ENCODE measurements around the gene AKIRIN2. TPM values are rescaled to one million over a fixed set of nuclear protein-coding genes. Genes with fewer than 3 reads are reported as not detected.
A peak's percentile ranks its signal among the peaks of the same experiment; 100 is the strongest.

Gene AKIRIN2
- total and polyA plus RNA-seq, 2 of the 13 experiments (the other 11 are each of a cell fraction or from before 2014, with no cell fraction given), result 15.6 to 23.4 TPM

DNA sequence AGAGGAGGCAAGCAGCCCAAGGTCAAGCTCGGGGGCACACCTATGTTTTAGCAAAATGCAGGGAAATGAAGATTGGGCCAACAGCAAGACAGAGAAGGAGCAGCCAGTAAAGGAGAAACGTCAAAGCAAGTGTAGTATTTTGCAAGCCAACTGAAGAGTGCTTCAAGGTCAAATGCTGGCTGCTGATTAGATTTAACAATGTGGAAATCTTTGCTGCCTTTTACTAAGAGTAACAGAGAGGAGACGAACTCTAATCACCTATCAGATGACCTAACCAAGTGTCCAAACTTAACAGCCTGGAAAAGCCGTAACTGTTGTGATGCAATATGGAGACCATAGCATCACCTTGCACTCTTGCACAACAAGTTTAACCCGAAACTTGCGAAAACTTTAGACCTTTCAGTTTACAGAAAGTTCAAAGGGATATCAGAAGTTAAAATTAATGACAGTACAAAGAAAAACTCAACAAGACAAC, 30.4 kb downstream of the AKIRIN2 start (continued):
- TF ChIP-seq, protein P1, sequence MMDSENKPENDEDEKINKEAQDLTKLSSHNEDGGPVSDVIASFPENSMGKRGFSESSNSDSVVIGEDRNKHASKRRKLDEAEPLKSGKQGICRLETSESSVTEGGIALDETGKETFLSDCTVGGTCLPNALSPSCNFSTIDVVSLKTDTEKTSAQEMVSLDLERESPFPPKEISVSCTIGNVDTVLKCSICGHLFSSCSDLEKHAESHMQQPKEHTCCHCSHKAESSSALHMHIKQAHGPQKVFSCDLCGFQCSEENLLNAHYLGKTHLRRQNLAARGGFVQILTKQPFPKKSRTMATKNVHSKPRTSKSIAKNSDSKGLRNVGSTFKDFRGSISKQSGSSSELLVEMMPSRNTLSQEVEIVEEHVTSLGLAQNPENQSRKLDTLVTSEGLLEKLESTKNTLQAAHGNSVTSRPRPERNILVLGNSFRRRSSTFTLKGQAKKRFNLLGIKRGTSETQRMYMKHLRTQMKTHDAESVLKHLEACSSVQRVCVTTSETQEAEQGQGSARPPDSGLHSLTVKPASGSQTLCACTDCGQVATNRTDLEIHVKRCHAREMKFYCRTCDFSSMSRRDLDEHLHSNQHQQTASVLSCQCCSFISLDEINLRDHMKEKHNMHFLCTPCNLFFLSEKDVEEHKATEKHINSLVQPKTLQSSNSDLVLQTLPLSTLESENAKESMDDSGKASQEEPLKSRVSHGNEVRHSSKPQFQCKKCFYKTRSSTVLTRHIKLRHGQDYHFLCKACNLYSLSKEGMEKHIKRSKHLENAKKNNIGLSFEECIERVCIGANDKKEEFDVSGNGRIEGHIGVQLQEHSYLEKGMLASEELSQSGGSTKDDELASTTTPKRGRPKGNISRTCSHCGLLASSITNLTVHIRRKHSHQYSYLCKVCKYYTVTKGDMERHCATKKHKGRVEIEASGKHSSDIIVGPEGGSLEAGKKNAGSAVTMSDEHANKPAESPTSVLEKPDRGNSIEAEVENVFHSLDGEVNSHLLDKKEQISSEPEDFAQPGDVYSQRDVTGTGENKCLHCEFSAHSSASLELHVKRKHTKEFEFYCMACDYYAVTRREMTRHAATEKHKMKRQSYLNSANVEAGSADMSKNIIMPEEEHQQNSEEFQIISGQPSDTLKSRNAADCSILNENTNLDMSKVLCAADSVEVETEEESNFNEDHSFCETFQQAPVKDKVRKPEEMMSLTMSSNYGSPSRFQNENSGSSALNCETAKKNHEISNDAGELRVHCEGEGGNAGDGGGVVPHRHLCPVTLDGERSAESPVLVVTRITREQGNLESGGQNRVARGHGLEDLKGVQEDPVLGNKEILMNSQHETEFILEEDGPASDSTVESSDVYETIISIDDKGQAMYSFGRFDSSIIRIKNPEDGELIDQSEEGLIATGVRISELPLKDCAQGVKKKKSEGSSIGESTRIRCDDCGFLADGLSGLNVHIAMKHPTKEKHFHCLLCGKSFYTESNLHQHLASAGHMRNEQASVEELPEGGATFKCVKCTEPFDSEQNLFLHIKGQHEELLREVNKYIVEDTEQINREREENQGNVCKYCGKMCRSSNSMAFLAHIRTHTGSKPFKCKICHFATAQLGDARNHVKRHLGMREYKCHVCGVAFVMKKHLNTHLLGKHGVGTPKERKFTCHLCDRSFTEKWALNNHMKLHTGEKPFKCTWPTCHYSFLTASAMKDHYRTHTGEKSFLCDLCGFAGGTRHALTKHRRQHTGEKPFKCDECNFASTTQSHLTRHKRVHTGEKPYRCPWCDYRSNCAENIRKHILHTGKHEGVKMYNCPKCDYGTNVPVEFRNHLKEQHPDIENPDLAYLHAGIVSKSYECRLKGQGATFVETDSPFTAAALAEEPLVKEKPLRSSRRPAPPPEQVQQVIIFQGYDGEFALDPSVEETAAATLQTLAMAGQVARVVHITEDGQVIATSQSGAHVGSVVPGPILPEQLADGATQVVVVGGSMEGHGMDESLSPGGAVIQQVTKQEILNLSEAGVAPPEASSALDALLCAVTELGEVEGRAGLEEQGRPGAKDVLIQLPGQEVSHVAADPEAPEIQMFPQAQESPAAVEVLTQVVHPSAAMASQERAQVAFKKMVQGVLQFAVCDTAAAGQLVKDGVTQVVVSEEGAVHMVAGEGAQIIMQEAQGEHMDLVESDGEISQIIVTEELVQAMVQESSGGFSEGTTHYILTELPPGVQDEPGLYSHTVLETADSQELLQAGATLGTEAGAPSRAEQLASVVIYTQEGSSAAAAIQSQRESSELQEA (CRISPR knock-in tag; IDR thresholded peaks at IDR 0.05; ENCODE audit: not compliant biosample characterization), result no peak
- TF ChIP-seq, protein P2, sequence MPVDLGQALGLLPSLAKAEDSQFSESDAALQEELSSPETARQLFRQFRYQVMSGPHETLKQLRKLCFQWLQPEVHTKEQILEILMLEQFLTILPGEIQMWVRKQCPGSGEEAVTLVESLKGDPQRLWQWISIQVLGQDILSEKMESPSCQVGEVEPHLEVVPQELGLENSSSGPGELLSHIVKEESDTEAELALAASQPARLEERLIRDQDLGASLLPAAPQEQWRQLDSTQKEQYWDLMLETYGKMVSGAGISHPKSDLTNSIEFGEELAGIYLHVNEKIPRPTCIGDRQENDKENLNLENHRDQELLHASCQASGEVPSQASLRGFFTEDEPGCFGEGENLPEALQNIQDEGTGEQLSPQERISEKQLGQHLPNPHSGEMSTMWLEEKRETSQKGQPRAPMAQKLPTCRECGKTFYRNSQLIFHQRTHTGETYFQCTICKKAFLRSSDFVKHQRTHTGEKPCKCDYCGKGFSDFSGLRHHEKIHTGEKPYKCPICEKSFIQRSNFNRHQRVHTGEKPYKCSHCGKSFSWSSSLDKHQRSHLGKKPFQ (CRISPR knock-in tag; IDR thresholded peaks at IDR 0.05; ENCODE audit: insufficient replicate concordance), result no peak
- TF ChIP-seq RAD21 (CRISPR knock-in tag; IDR thresholded peaks at IDR 0.05) (no peak), KDM5B (CRISPR knock-in tag; IDR thresholded peaks at IDR 0.05; ENCODE audit: borderline replicate concordance) (no peak), SP5 (CRISPR knock-in tag; IDR thresholded peaks at IDR 0.05; ENCODE audit: borderline replicate concordance, low read depth) (peak; percentile 64; the same call in 1 of the 2 replicates), ZKSCAN1 (IDR thresholded peaks at IDR 0.05; ENCODE audit: low read length) (no peak), ZNF510 (CRISPR knock-in tag; IDR thresholded peaks at IDR 0.05; ENCODE audit: low read depth) (no peak), NR2F2 (IDR thresholded peaks at IDR 0.05; ENCODE audit: borderline replicate concordance, low read depth) (peak; percentile 99), GATAD1 (CRISPR knock-in tag; IDR thresholded peaks at IDR 0.05) (peak; percentile 74)
- TF ChIP-seq, protein P3, sequence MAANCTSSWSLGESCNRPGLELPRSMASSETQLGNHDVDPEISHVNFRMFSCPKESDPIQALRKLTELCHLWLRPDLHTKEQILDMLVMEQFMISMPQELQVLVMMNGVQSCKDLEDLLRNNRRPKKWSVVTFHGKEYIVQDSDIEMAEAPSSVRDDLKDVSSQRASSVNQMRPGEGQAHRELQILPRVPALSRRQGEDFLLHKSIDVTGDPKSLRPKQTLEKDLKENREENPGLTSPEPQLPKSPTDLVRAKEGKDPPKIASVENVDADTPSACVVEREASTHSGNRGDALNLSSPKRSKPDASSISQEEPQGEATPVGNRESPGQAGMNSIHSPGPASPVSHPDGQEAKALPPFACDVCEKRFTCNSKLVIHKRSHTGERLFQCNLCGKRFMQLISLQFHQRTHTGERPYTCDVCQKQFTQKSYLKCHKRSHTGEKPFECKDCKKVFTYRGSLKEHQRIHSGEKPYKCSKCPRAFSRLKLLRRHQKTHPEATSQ (CRISPR knock-in tag; IDR thresholded peaks at IDR 0.05; ENCODE audit: borderline replicate concordance), result peak; percentile 97; the same call in 1 of the 2 replicates
- TF ChIP-seq, protein P4, sequence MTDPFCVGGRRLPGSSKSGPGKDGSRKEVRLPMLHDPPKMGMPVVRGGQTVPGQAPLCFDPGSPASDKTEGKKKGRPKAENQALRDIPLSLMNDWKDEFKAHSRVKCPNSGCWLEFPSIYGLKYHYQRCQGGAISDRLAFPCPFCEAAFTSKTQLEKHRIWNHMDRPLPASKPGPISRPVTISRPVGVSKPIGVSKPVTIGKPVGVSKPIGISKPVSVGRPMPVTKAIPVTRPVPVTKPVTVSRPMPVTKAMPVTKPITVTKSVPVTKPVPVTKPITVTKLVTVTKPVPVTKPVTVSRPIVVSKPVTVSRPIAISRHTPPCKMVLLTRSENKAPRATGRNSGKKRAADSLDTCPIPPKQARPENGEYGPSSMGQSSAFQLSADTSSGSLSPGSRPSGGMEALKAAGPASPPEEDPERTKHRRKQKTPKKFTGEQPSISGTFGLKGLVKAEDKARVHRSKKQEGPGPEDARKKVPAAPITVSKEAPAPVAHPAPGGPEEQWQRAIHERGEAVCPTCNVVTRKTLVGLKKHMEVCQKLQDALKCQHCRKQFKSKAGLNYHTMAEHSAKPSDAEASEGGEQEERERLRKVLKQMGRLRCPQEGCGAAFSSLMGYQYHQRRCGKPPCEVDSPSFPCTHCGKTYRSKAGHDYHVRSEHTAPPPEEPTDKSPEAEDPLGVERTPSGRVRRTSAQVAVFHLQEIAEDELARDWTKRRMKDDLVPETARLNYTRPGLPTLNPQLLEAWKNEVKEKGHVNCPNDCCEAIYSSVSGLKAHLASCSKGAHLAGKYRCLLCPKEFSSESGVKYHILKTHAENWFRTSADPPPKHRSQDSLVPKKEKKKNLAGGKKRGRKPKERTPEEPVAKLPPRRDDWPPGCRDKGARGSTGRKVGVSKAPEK (CRISPR knock-in tag; IDR thresholded peaks at IDR 0.05; ENCODE audit: borderline replicate concordance), result peak; percentile 56; the same call in 1 of the 2 replicates
- TF ChIP-seq, protein P5, sequence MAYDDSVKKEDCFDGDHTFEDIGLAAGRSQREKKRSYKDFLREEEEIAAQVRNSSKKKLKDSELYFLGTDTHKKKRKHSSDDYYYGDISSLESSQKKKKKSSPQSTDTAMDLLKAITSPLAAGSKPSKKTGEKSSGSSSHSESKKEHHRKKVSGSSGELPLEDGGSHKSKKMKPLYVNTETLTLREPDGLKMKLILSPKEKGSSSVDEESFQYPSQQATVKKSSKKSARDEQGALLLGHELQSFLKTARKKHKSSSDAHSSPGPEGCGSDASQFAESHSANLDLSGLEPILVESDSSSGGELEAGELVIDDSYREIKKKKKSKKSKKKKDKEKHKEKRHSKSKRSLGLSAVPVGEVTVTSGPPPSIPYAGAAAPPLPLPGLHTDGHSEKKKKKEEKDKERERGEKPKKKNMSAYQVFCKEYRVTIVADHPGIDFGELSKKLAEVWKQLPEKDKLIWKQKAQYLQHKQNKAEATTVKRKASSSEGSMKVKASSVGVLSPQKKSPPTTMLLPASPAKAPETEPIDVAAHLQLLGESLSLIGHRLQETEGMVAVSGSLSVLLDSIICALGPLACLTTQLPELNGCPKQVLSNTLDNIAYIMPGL (CRISPR knock-in tag; IDR thresholded peaks at IDR 0.05; ENCODE audit: borderline replicate concordance in 1 of 2, low read depth in 1 of 2), result peak; percentile 57 to 60; a peak in 1 of 4 replicates
